MCF 10A (cell line): Measurements from ENCODE around the gene PNMA3. TPM values are rescaled to one million over a fixed set of nuclear protein-coding genes. Genes with fewer than 3 reads are reported as not detected.

Experiments
- BruUV-seq: library from RNA; stranded (reverse); fragments of 400-500 nt; replicated peaks from 2 replicates; lab custom pipeline; 2021; lab: Mats Ljungman, UMichigan
- CTCF ChIA-PET: fragments of 300-600 bp; sonication (Branson Sonifier 250); formaldehyde crosslinking; extraction: SDS; loops from one replicate; lab custom pipeline; 2021; ENCODE audit warnings: antibody characterized with exemption, inconsistent platforms; lab: Yijun Ruan, JAX
- POLR2A ChIA-PET: fragments of 300-600, 350-650 bp; sonication (Branson Sonifier 250); formaldehyde crosslinking; extraction: SDS; loops from one replicate; lab custom pipeline; 2020; ENCODE audit warnings: antibody characterized with exemption, inconsistent platforms; lab: Yijun Ruan, JAX
- DNase-seq: peaks from one replicate; pipeline ENCODE4 v3.0.0-alpha.2; 2018; ENCODE audit not compliant: unreplicated experiment
- H3K27ac Mint-ChIP-seq: one replicate; pipeline ENCODE4 v1.8.0; 2022; ENCODE audit warnings: mild to moderate bottlenecking, low read depth, mixed read lengths; ENCODE audit not compliant: unreplicated experiment
- H3K27me3 Mint-ChIP-seq: one replicate; pipeline ENCODE4 v1.8.0; 2022; ENCODE audit warnings: mixed read lengths; ENCODE audit not compliant: insufficient read depth, unreplicated experiment
- H3K36me3 Mint-ChIP-seq: one replicate; pipeline ENCODE4 v1.8.0; 2022; ENCODE audit warnings: mild to moderate bottlenecking, moderate library complexity, mixed read lengths; ENCODE audit not compliant: insufficient read depth, unreplicated experiment
- H3K4me1 Mint-ChIP-seq: one replicate; pipeline ENCODE4 v1.8.0; 2022; ENCODE audit warnings: mixed read lengths; ENCODE audit not compliant: insufficient read depth, unreplicated experiment
- H3K4me3 Mint-ChIP-seq: one replicate; pipeline ENCODE4 v1.8.0; 2022; ENCODE audit warnings: mild to moderate bottlenecking, moderate library complexity, mixed read lengths; ENCODE audit not compliant: unreplicated experiment
- H3K9me3 Mint-ChIP-seq: one replicate; pipeline ENCODE4 v1.8.0; 2022; ENCODE audit warnings: mixed read lengths; ENCODE audit not compliant: unreplicated experiment
- intact Hi-C: fragments of 100-400 bp; cut with micrococcal nuclease; formaldehyde crosslinking; loops from 2 replicates; pipeline ENCODE4 v1.14.1; 2022
- total RNA-seq: library from RNA; stranded (reverse); gene quantifications from 2 replicates; pipeline ENCODE4 v1.2.3, GENCODE V29; 2022
- TF ChIP-seq, protein P1 (sequence below): fragments of 200-600 bp; IDR thresholded peaks from one replicate; pipeline ENCODE4 v1.8.0; 2022; ENCODE audit warnings: antibody characterized with exemption, mild to moderate bottlenecking; ENCODE audit not compliant: unreplicated experiment

Gene PNMA3
- total RNA-seq, 1 experiment from 2014 or later, result not detected

DNA sequence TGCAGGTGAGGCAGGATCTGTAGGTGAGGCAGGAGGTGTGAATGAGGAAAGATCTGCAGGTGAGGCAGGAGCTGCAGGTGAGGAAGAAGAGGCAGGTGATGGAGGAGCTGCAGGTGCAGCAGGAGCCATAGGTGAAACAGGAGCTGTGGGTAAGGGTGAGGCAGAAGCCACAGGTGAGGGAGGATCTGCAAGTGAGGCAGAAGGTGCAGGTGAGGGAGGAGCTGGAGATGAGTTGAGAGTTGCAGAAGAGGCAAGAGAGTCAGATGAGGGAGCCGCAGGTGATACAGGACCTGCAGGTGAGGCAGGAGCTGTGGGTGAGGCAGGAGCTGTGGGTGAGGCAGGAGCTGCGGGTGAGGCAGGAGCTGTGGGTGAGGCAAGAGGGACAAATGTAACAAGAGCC is 27.1 kb upstream of the PNMA3 start:
- Mint-ChIP-seq H3K9me3 (no peaks in the 10 kb centered on the region), H3K36me3 (no peaks in the 10 kb centered on the region), H3K4me3 (no peak overlapping the region), H3K27ac (no peak overlapping the region), H3K4me1 (no peaks in the 10 kb centered on the region), H3K27me3 (no peaks in the 10 kb centered on the region)
- ChIA-PET POLR2A (no interaction called here), CTCF (interaction anchor here (0.9 kb wide), 1 partner anchor 9 kb away, joined by 3 read pairs; no protein-coding TSS in a partner anchor)
- DNase-seq, result no peak
- intact Hi-C loops, result no loop called here
- no TSS peak for BruUV-seq
- TF ChIP-seq, protein P1, sequence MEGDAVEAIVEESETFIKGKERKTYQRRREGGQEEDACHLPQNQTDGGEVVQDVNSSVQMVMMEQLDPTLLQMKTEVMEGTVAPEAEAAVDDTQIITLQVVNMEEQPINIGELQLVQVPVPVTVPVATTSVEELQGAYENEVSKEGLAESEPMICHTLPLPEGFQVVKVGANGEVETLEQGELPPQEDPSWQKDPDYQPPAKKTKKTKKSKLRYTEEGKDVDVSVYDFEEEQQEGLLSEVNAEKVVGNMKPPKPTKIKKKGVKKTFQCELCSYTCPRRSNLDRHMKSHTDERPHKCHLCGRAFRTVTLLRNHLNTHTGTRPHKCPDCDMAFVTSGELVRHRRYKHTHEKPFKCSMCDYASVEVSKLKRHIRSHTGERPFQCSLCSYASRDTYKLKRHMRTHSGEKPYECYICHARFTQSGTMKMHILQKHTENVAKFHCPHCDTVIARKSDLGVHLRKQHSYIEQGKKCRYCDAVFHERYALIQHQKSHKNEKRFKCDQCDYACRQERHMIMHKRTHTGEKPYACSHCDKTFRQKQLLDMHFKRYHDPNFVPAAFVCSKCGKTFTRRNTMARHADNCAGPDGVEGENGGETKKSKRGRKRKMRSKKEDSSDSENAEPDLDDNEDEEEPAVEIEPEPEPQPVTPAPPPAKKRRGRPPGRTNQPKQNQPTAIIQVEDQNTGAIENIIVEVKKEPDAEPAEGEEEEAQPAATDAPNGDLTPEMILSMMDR, result no peak

GRCh38 chrX:153029875-153030274 is 26.4 kb upstream of the PNMA3 start:
- TF ChIP-seq, protein P1, result no peak
- Mint-ChIP-seq H3K4me1 (no peaks in the 10 kb centered on the region), H3K9me3 (no peaks in the 10 kb centered on the region), H3K4me3 (no peak overlapping the region), H3K27me3 (no peaks in the 10 kb centered on the region), H3K36me3 (no peaks in the 10 kb centered on the region), H3K27ac (no peak overlapping the region)
- ChIA-PET POLR2A (no interaction called here), CTCF (interaction anchor here (0.9 kb wide), 1 partner anchor 10 kb away, joined by 3 read pairs; no protein-coding TSS in a partner anchor)
- no TSS peak for BruUV-seq
- DNase-seq, result no peak
- intact Hi-C loops, result no loop called here

GRCh38 chrX:153030801-153031200 is 25.5 kb upstream of the PNMA3 start:
- Mint-ChIP-seq H3K27me3 (no peaks in the 10 kb centered on the region), H3K27ac (no peak overlapping the region)

DNA sequence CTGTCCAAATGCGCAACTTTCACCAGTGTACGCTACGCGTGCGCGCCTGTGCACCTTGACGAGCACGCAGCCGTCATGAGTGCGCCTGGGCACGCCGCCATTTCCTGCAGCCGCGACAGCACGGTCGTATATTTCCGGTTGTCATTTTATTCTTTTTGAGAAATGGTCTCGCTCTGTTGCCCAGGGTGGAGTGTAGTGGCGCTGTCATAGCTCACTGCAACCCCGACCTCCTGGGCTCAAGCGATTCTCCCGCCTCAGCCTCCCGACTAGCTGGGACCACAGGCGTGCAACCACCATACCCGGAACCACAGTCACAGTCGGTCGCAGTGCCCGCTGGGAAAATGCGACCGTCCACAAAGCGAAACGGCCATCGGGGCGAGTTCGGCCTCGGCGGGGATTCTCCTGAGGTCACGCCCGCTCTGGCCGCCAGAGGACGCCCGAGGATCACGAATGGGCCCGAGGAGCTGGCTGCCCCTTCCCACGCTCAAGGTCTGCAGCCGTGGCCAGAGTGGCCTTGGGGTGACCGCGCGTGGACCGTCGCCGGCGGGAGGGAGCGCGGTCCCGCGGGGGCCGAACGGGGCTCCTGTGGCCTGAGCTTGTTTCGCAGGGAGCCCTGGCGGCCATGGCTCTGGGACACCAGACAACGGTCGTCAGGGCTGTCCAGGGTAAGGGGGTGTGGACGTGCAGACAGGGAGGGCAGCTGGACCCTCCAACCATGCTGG is 23.7 kb upstream of the PNMA3 start:
- Mint-ChIP-seq H3K9me3 (peaks cover 7% of the 10 kb centered on the region), H3K36me3 (no peaks in the 10 kb centered on the region), H3K27me3 (no peaks in the 10 kb centered on the region), H3K4me3 (no peak overlapping the region), H3K27ac (no peak overlapping the region), H3K4me1 (no peaks in the 10 kb centered on the region)
- TF ChIP-seq, protein P1, result peak; percentile 63
- DNase-seq, result peak; percentile 43
- intact Hi-C loops, result loop anchor here (2.0 kb wide), 1 partner anchor 474 kb away; no protein-coding TSS in a partner anchor
- CTCF ChIA-PET, result interaction anchor here (0.6 to 1.6 kb wide), 10 partner anchors 9 to 646 kb away, joined by 3 to 8 read pairs (median 3); no protein-coding TSS in a partner anchor
- BruUV-seq, result no TSS peak
- POLR2A ChIA-PET, result no interaction called here

More at GRCh38 chrX:153030801-153031200, 25.5 kb upstream of the PNMA3 start:
- CTCF ChIA-PET, result interaction anchor here (0.6 kb wide), 1 partner anchor 717 kb away, joined by 4 read pairs; no protein-coding TSS in a partner anchor
- Mint-ChIP-seq H3K36me3 (no peaks in the 10 kb centered on the region), H3K4me1 (no peaks in the 10 kb centered on the region), H3K4me3 (no peak overlapping the region), H3K9me3 (peaks cover 2% of the 10 kb centered on the region)
- TF ChIP-seq, protein P1, result no peak
- POLR2A ChIA-PET, result no interaction called here
- no TSS peak for BruUV-seq
- DNase-seq, result no peak
- intact Hi-C loops, result no loop called here
